Hepatocyte (in vitro differentiated cells): ENCODE measurements around the gene NFYC. TPM values are rescaled to one million over a fixed set of nuclear protein-coding genes. Genes with fewer than 3 reads are reported as not detected.

Experiments
- DNase-seq: peaks from one replicate; pipeline ENCODE4 v3.0.0-alpha.2; 2016; ENCODE audit warnings: low spot score
- H2AFZ ChIP-seq: fragments of 200-600 bp; sonication (generic); 2 replicates; pipeline ENCODE4 v1.6.0; 2016; ENCODE audit warnings: antibody characterized with exemption, mild to moderate bottlenecking
- H3K27ac ChIP-seq: fragments of 200-600 bp; sonication (generic); 2 replicates; pipeline ENCODE4 v1.5.1; 2016; ENCODE audit warnings: mild to moderate bottlenecking
- H3K27me3 ChIP-seq: fragments of 200-600 bp; sonication (generic); 2 replicates; pipeline ENCODE4 v1.6.1; 2016
- H3K36me3 ChIP-seq: fragments of 200-600 bp; sonication (generic); replicated peaks from 2 replicates; pipeline ENCODE4 v1.5.1; 2016; ENCODE audit warnings: low read depth; ENCODE audit not compliant: insufficient read depth
- H3K4me1 ChIP-seq: fragments of 200-600 bp; sonication (generic); 2 replicates; pipeline ENCODE4 v1.5.1; 2016; ENCODE audit warnings: mild to moderate bottlenecking, moderate library complexity; ENCODE audit not compliant: insufficient read depth
- H3K4me2 ChIP-seq: fragments of 200-600 bp; sonication (generic); 2 replicates; pipeline ENCODE4 v1.6.0; 2016
- H3K4me3 ChIP-seq: fragments of 200-600 bp; sonication (generic); 2 replicates; pipeline ENCODE4 v1.5.1; 2016; ENCODE audit warnings: mild to moderate bottlenecking
- H3K79me2 ChIP-seq: fragments of 200-600 bp; sonication (generic); 2 replicates; pipeline ENCODE4 v1.6.0; 2017; ENCODE audit warnings: mild to moderate bottlenecking
- H3K9me2 ChIP-seq: fragments of 200-600 bp; sonication (generic); replicated peaks from 2 replicates; pipeline ENCODE4 v1.6.0; 2017; ENCODE audit warnings: mild to moderate bottlenecking; ENCODE audit not compliant: insufficient read depth
- H3K9me3 ChIP-seq: fragments of 200-600 bp; sonication (generic); 2 replicates; pipeline ENCODE4 v1.5.1; 2016; ENCODE audit warnings: low read depth, mild to moderate bottlenecking
- H4K20me1 ChIP-seq: fragments of 200-600 bp; sonication (generic); 2 replicates; pipeline ENCODE4 v1.6.0; 2016; ENCODE audit warnings: mild to moderate bottlenecking; ENCODE audit not compliant: insufficient read depth, poor library complexity, severe bottlenecking
- EZH2 ChIP-seq: fragments of 200-600 bp; sonication (generic); IDR thresholded peaks from 2 replicates; pipeline ENCODE4 v1.6.1; 2016; ENCODE audit warnings: antibody characterized with exemption, mild to moderate bottlenecking, borderline replicate concordance
- EZH2phosphoT487 ChIP-seq: fragments of 200-600 bp; sonication (generic); IDR thresholded peaks from one replicate; pipeline ENCODE4 v1.6.1; 2018; ENCODE audit warnings: antibody characterized with exemption, mild to moderate bottlenecking, low read depth, moderate library complexity; ENCODE audit not compliant: unreplicated experiment, severe bottlenecking
- WGBS: methylation state at CpG from one replicate; pipeline ENCODE4 v1.1.6; 2016; ENCODE audit warnings: low lambda C conversion rate; ENCODE audit errors: missing lambda C conversion rate; 5-methylcytosine and 5-hydroxymethylcytosine counted together
- polyA plus RNA-seq: library from polyadenylated mRNA; unstranded; fragments of >200 nt; fragmentation: Nextera tagmentation; extraction: Ambion mirVana; gene quantifications from 2 replicates; pipeline ENCODE4 v1.2.1, GENCODE V29; 2016
- total RNA-seq: library from RNA; depleted of rRNA; stranded (reverse); fragments of >200 nt; gene quantifications from 2 replicates; pipeline ENCODE4 v1.2.3, GENCODE V29; 2014
- TF ChIP-seq, protein P1 (sequence below): fragments of 200-600 bp; sonication (generic); IDR thresholded peaks from 2 replicates; pipeline ENCODE4 v1.5.1; 2016; ENCODE audit warnings: antibody characterized with exemption, mild to moderate bottlenecking; ENCODE audit not compliant: poor library complexity

The NFYC gene
- total and polyA plus RNA-seq, 2 experiments from 2014 or later: 44.1 to 52.5 TPM

DNA sequence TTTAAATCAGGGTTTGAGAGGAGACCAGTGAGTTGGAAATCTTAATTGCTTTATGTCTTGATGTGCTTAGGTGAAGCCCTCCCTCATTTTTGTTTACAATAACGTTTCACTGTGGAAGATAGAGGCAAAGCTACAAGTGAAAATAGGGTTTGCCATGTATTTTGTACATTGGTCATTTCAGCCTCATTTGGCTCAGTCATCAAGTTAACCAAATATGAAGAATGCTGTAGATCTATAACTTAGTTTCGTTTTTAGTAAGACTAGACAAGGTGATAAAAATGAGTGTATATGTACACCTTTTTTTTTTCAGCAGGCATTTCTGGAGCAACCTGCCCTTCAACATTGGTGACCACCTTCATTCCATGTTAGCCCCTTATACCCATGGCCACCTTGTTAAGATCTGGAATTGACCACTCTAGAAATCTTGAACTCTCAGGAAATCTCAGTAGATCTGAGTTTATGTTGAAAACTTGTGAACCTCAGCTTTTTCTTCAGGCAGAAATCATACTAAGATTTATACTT, 2.9 kb downstream of the NFYC start:
- H3K4me1 ChIP-seq: peaks cover 18% of the 10 kb centered on the region
- no peaks in the 10 kb centered on the region for H3K9me2 ChIP-seq
- TF ChIP-seq EZH2phosphoT487 (no peak), EZH2 (no peak)
- TF ChIP-seq, protein P1, sequence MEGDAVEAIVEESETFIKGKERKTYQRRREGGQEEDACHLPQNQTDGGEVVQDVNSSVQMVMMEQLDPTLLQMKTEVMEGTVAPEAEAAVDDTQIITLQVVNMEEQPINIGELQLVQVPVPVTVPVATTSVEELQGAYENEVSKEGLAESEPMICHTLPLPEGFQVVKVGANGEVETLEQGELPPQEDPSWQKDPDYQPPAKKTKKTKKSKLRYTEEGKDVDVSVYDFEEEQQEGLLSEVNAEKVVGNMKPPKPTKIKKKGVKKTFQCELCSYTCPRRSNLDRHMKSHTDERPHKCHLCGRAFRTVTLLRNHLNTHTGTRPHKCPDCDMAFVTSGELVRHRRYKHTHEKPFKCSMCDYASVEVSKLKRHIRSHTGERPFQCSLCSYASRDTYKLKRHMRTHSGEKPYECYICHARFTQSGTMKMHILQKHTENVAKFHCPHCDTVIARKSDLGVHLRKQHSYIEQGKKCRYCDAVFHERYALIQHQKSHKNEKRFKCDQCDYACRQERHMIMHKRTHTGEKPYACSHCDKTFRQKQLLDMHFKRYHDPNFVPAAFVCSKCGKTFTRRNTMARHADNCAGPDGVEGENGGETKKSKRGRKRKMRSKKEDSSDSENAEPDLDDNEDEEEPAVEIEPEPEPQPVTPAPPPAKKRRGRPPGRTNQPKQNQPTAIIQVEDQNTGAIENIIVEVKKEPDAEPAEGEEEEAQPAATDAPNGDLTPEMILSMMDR: no peak
- H3K79me2 ChIP-seq: peaks cover 90% of the 10 kb centered on the region
- H2AFZ ChIP-seq: no peak overlapping the region
- no peak overlapping the region for H3K4me2 ChIP-seq
- H3K4me3 ChIP-seq: no peak overlapping the region
- H3K36me3 ChIP-seq: no peaks in the 10 kb centered on the region
- H3K27me3 ChIP-seq: no peaks in the 10 kb centered on the region
- no peak for DNase-seq
- H3K27ac ChIP-seq: no peak overlapping the region
- WGBS: 70% methylated on average over 2 of the region's 2 CpGs
- no peaks in the 10 kb centered on the region for H3K9me3 ChIP-seq
- peaks cover 34% of the 10 kb centered on the region for H4K20me1 ChIP-seq

DNA sequence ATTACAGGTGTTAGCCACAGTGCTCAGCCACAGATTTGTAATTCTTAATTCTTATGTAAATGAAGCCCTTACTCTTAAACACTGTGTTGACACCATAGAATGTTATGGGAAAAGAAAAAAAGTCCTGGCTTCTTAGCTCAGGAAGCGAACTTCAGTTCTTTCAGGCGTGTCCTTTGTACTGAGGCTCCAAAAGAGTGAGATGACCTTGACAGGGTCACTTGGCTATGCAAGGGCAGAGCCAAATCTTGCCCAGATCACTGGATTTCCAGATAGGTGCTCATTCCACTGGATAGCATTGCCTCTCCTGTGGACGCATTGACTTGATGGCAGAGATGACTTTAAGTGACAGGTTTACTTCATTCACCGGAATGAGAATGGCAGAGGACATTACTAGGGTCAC, 4.8 kb downstream of the NFYC start:
- 91% methylated on average over 4 of the region's 4 CpGs for WGBS
- no peaks in the 10 kb centered on the region for H3K27me3 ChIP-seq
- no peak overlapping the region for H2AFZ ChIP-seq
- peaks cover 13% of the 10 kb centered on the region for H3K4me1 ChIP-seq
- no peak for DNase-seq
- H3K36me3 ChIP-seq: no peaks in the 10 kb centered on the region
- H3K9me3 ChIP-seq: no peaks in the 10 kb centered on the region
- peaks cover 93% of the 10 kb centered on the region for H3K79me2 ChIP-seq
- H4K20me1 ChIP-seq: peaks cover 34% of the 10 kb centered on the region
- TF ChIP-seq EZH2 (no peak), EZH2phosphoT487 (no peak)
- TF ChIP-seq, protein P1: no peak
- no peak overlapping the region for H3K4me3 ChIP-seq
- H3K27ac ChIP-seq: no peak overlapping the region
- no peak overlapping the region for H3K4me2 ChIP-seq
- H3K9me2 ChIP-seq: no peaks in the 10 kb centered on the region

DNA sequence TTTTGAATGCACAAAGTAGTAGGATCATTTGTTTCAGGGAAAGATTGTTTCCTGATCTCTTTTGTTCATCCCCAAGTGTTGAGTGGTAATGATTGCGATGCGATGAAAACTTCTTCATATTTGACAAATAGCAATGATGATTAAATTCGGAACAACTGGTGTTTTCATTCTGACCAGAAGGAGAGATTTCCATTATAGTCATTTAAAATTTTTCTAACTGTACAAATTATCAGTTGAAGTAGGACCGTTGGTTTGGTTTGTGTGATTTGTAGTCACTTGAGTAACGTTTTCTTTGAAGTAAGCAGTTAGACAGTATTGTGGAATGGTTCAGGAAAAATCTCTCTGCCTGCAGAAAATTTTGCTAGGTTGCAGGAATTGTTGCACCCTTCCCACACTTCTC, 5.9 kb downstream of the NFYC start:
- Histone ChIP-seq H3K4me1 (peaks cover 11% of the 10 kb centered on the region), H3K9me3 (no peaks in the 10 kb centered on the region), H3K4me2 (no peak overlapping the region), H4K20me1 (peaks cover 35% of the 10 kb centered on the region), H3K79me2 (peaks cover 100% of the 10 kb centered on the region), H3K4me3 (no peak overlapping the region), H2AFZ (no peak overlapping the region), H3K27ac (no peak overlapping the region), H3K9me2 (no peaks in the 10 kb centered on the region), H3K36me3 (no peaks in the 10 kb centered on the region), H3K27me3 (no peaks in the 10 kb centered on the region)
- no peak for DNase-seq
- TF ChIP-seq EZH2 (no peak), EZH2phosphoT487 (no peak)
- 89% methylated on average over 5 of the region's 5 CpGs for WGBS

DNA sequence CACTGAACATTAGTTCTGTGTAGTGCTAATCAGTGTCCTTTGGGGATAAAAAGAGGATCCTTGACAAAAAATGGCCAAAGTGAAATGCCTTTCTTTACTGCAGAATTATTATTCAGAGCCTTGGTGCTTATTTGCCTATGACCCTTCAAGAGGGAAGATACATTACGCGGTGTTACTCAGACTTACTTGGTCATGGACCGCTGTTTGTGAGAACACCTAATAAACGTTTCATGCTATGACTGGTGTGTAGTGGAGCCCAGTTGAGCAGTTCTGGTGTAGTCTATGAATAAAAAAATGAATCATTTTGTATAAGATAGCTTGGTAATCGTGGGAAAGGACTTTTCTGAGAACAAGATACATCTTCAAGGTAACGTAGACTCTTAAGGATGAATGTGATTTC, 8.3 kb downstream of the NFYC start:
- Histone ChIP-seq H3K36me3 (no peaks in the 10 kb centered on the region), H3K4me1 (peaks cover 3% of the 10 kb centered on the region), H3K9me3 (no peaks in the 10 kb centered on the region), H3K4me2 (no peak overlapping the region), H4K20me1 (peaks cover 29% of the 10 kb centered on the region), H3K27ac (no peak overlapping the region), H3K27me3 (no peaks in the 10 kb centered on the region), H3K79me2 (peaks cover 100% of the 10 kb centered on the region), H3K9me2 (no peaks in the 10 kb centered on the region), H3K4me3 (no peak overlapping the region), H2AFZ (no peak overlapping the region)
- no peak for DNase-seq
- WGBS: 93% methylated on average over 6 of the region's 6 CpGs
- TF ChIP-seq, protein P1: no peak
- TF ChIP-seq EZH2: no peak
- TF ChIP-seq EZH2phosphoT487: no peak
